ENCODE results near the gene PACS1. TPM values are rescaled to one million over a fixed set of nuclear protein-coding genes. Genes with fewer than 3 reads are reported as not detected.

The PACS1 gene
- total RNA-seq, 1 donor from 2014 or later: 86.9 TPM

GRCh38 chr11:66136752-66137123, 66.7 kb downstream of the PACS1 start:
- H3K79me2 ChIP-seq (ENCODE audit: insufficient read depth, low read length): peaks cover 47% of the 10 kb centered on the region
- peak; percentile 54 for DNase-seq (ENCODE audit: low read depth)
- no peak for FAIRE-seq

GRCh38 chr11:66139817-66140404, 69.8 kb downstream of the PACS1 start:
- H3K4me3 ChIP-seq (ENCODE audit: insufficient read depth, low read depth, low read length): no peak overlapping the region
- TF ChIP-seq CTCF (IDR thresholded peaks at IDR 0.05; ENCODE audit: insufficient read depth, low read depth, low read length): no peak
- no peak for TF ChIP-seq EZH2 (IDR thresholded peaks at IDR 0.05; ENCODE audit: insufficient read depth, low read length)
- no peak overlapping the region for H3K27ac Mint-ChIP-seq (ENCODE audit: unreplicated experiment)
- peaks cover 25% of the 10 kb centered on the region for H3K4me1 ChIP-seq (ENCODE audit: insufficient read depth, low read length)
- no peaks in the 10 kb centered on the region for H3K9me3 ChIP-seq (ENCODE audit: insufficient read depth, low read depth, low read length)
- H2AFZ ChIP-seq (ENCODE audit: low read depth, low read length): no peak overlapping the region
- no peaks in the 10 kb centered on the region for H3K36me3 ChIP-seq (ENCODE audit: insufficient read depth, low read length)
- FAIRE-seq (no peak), DNase-seq (ENCODE audit: low read depth) (no peak)
- peaks cover 2% of the 10 kb centered on the region for H3K36me3 Mint-ChIP-seq (ENCODE audit: low read depth, unreplicated experiment)
- H3K27me3 ChIP-seq (ENCODE audit: insufficient read depth, low read length): no peaks in the 10 kb centered on the region
- H3K9ac ChIP-seq (ENCODE audit: low read length): no peak overlapping the region
- H3K79me2 ChIP-seq (ENCODE audit: insufficient read depth, low read length): peaks cover 51% of the 10 kb centered on the region
- peaks cover 23% of the 10 kb centered on the region for H3K4me1 Mint-ChIP-seq (ENCODE audit: low read depth, unreplicated experiment)
- no peaks in the 10 kb centered on the region for H3K9me3 Mint-ChIP-seq (ENCODE audit: unreplicated experiment)
- H3K4me2 ChIP-seq (ENCODE audit: low read length): no peak overlapping the region
- H3K27me3 Mint-ChIP-seq (ENCODE audit: low read depth, unreplicated experiment): no peaks in the 10 kb centered on the region
- peaks cover 31% of the 10 kb centered on the region for H4K20me1 ChIP-seq (ENCODE audit: insufficient read depth, low read length)
- no peak overlapping the region for H3K27ac ChIP-seq (ENCODE audit: low read depth, low read length)
- no peak overlapping the region for H3K4me3 Mint-ChIP-seq (ENCODE audit: unreplicated experiment)

More at GRCh38 chr11:66136752-66137123, 66.7 kb downstream of the PACS1 start:
- no peaks in the 10 kb centered on the region for H3K9me3 ChIP-seq (ENCODE audit: insufficient read depth, low read depth, low read length)
- no peak overlapping the region for H3K4me3 Mint-ChIP-seq (ENCODE audit: unreplicated experiment)
- no peak overlapping the region for H3K4me3 ChIP-seq (ENCODE audit: insufficient read depth, low read depth, low read length)
- H4K20me1 ChIP-seq (ENCODE audit: insufficient read depth, low read length): peaks cover 27% of the 10 kb centered on the region
- peak overlapping the region; percentile 15 for H3K4me2 ChIP-seq (ENCODE audit: low read length)
- peak overlapping the region; percentile 47 for H3K27ac ChIP-seq (ENCODE audit: low read depth, low read length)
- no peaks in the 10 kb centered on the region for H3K27me3 ChIP-seq (ENCODE audit: insufficient read depth, low read length)
- H3K36me3 Mint-ChIP-seq (ENCODE audit: low read depth, unreplicated experiment): peaks cover 2% of the 10 kb centered on the region
- no peaks in the 10 kb centered on the region for H3K9me3 Mint-ChIP-seq (ENCODE audit: unreplicated experiment)
- peaks cover 17% of the 10 kb centered on the region for H3K4me1 Mint-ChIP-seq (ENCODE audit: low read depth, unreplicated experiment)
- H3K4me1 ChIP-seq (ENCODE audit: insufficient read depth, low read length): peaks cover 12% of the 10 kb centered on the region
- H3K27me3 Mint-ChIP-seq (ENCODE audit: low read depth, unreplicated experiment): no peaks in the 10 kb centered on the region
- no peak overlapping the region for H3K27ac Mint-ChIP-seq (ENCODE audit: unreplicated experiment)
- no peak overlapping the region for H3K9ac ChIP-seq (ENCODE audit: low read length)
- H2AFZ ChIP-seq (ENCODE audit: low read depth, low read length): no peak overlapping the region
- no peaks in the 10 kb centered on the region for H3K36me3 ChIP-seq (ENCODE audit: insufficient read depth, low read length)
- TF ChIP-seq EZH2 (IDR thresholded peaks at IDR 0.05; ENCODE audit: insufficient read depth, low read length): no peak
- TF ChIP-seq CTCF (IDR thresholded peaks at IDR 0.05; ENCODE audit: insufficient read depth, low read depth, low read length): no peak

Measured in astrocyte (in vitro differentiated cells and primary cell).